ENCODE results near the gene CCDC88C.

- no peak for TF ChIP-seq JUN (CRISPR knock-in tag; IDR thresholded peaks at IDR 0.05)
- TF ChIP-seq CTCF (IDR thresholded peaks at IDR 0.05) = no peak
- TF ChIP-seq ETV6 (CRISPR knock-in tag; IDR thresholded peaks at IDR 0.05) = no peak
- no peak for TF ChIP-seq MLX (CRISPR knock-in tag; IDR thresholded peaks at IDR 0.05)
- no peak for TF ChIP-seq GABPB1 (CRISPR knock-in tag; IDR thresholded peaks at IDR 0.05)
- no peak for TF ChIP-seq SP1 (CRISPR knock-in tag; conservative IDR thresholded peaks at IDR 0.05)
- no peak for TF ChIP-seq AFF4 (CRISPR knock-in tag; IDR thresholded peaks at IDR 0.05; ENCODE audit: borderline replicate concordance)
- no peak for TF ChIP-seq TEAD4 (CRISPR knock-in tag; IDR thresholded peaks at IDR 0.05)
- TF ChIP-seq HMGA2 (CRISPR knock-in tag; IDR thresholded peaks at IDR 0.05) = no peak
- TF ChIP-seq CREB1 (CRISPR knock-in tag; IDR thresholded peaks at IDR 0.05) = no peak
- TF ChIP-seq ZSCAN18 (CRISPR knock-in tag; IDR thresholded peaks at IDR 0.05) = no peak
- TF ChIP-seq E2F4 (CRISPR knock-in tag; IDR thresholded peaks at IDR 0.05; ENCODE audit: borderline replicate concordance, low read depth) = no peak
- TF ChIP-seq ZNF121 (CRISPR knock-in tag; IDR thresholded peaks at IDR 0.05) = no peak
Measured at GRCh38 chr14:91223028-91223783, 194.4 kb downstream of the CCDC88C start.
